Peyer's patch (tissue), 4 donors: ENCODE results near the gene PPM1J. TPM values are rescaled to one million over a fixed set of nuclear protein-coding genes. Genes with fewer than 3 reads are reported as not detected.

Experiments
- DNase-seq, 3 donors: peaks; one replicate each; pipeline ENCODE4 v3.0.0-alpha.2; 2017 to 2019
- H3K27ac ChIP-seq, 4 donors: fragments of 200-600 bp; sonication (generic); one replicate each; pipeline ENCODE4 v1.5.1; 2016 to 2019
- H3K27me3 ChIP-seq, 2 donors: fragments of 200-600 bp; sonication (generic); one replicate each; pipeline ENCODE4 v1.5.1; 2019
- H3K36me3 ChIP-seq, 3 donors: fragments of 200-600 bp; sonication (generic); one replicate each; pipeline ENCODE4 v1.5.1; 2016 to 2019
- H3K4me1 ChIP-seq, 4 donors: fragments of 200-600 bp; sonication (generic); one replicate each; pipeline ENCODE4 v1.5.1; 2016 to 2019
- H3K4me3 ChIP-seq, 4 donors: fragments of 200-600 bp; sonication (generic); 1 replicate in 3 of 4; 2 replicates in 1 of 4; pipeline ENCODE4 v1.5.1; 2016 to 2019; ENCODE audit warnings: mild to moderate bottlenecking in 1 of 4
- H3K9me3 ChIP-seq, 4 donors: fragments of 200-600 bp; sonication (generic); one replicate each; pipeline ENCODE4 v1.5.1; 2016 to 2019; ENCODE audit warnings: mild to moderate bottlenecking in 1 of 4
- POLR2A ChIP-seq, 2 donors: fragments of 450-650 bp; IDR thresholded peaks; one replicate each; pipeline ENCODE4 v1.5.1; 2017; ENCODE audit warnings: antibody characterized with exemption in 2 of 2, mild to moderate bottlenecking in 2 of 2, moderate library complexity in 2 of 2
- total RNA-seq, 4 donors: library from RNA; depleted of rRNA; stranded (reverse); fragments of >200 nt; gene quantifications; one replicate each; pipeline ENCODE4 v1.1.0, GENCODE V29; 2016
- TF ChIP-seq, protein P1 (sequence below), 6 experiments: fragments of 450-650 bp in 4 of 6; fragments of 200-600 bp in 2 of 6; sonication (generic) in 1 of 6; IDR thresholded peaks; one replicate each; pipeline ENCODE4 v1.5.1; 2017 to 2019; ENCODE audit warnings: antibody characterized with exemption in 6 of 6, mild to moderate bottlenecking in 3 of 6, moderate library complexity in 1 of 6

PPM1J gene
- total RNA-seq, 4 donors from 2014 or later: 0.67 TPM; not detected in 3

DNA sequence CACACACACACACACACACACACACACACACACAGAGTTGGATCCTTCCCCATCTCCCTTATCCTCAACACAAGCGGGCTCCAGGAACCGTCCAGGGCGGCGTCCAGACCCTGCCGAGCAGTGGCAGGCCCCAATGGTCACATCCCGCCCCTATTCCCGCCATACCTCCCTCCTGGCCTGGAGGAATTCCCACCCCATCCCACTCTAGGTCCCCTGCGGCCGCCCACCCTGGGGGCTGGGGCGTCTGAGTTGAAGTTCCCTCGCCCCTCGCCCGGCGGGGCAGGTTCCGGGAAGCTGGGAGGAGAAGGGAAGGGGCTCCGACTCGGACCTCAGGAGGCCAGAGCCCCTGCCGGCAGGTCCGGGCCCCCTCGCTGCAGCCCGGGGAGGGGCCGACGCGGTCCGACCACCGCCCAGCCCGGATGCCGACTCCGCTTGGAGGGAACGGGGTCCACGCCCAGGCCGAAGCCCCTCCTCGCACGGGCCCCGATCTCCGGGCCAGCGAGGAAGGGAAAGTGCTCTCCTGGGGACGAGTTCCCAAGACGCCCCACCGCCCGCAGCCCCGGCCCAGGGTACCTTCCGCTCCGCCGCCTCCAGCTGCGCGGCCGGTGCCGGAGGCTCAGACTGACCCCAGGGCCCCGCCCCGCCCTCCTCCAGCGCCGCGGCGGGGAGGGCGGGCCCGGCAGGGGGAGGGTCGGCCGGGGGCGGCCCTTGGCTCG, 8.5 kb downstream of the PPM1J start, which contains the start of gene RHOC:
TSS of gene RHOC (minus strand) at position 623 of the 716 bp plus-strand sequence. CDS start 3,328 bp downstream, outside the sequence.
- peaks cover 1 to 46% (median 7%) of the 10 kb centered on the region in 4 donors for H3K4me1 ChIP-seq
- TF ChIP-seq, protein P1, sequence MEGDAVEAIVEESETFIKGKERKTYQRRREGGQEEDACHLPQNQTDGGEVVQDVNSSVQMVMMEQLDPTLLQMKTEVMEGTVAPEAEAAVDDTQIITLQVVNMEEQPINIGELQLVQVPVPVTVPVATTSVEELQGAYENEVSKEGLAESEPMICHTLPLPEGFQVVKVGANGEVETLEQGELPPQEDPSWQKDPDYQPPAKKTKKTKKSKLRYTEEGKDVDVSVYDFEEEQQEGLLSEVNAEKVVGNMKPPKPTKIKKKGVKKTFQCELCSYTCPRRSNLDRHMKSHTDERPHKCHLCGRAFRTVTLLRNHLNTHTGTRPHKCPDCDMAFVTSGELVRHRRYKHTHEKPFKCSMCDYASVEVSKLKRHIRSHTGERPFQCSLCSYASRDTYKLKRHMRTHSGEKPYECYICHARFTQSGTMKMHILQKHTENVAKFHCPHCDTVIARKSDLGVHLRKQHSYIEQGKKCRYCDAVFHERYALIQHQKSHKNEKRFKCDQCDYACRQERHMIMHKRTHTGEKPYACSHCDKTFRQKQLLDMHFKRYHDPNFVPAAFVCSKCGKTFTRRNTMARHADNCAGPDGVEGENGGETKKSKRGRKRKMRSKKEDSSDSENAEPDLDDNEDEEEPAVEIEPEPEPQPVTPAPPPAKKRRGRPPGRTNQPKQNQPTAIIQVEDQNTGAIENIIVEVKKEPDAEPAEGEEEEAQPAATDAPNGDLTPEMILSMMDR (IDR thresholded peaks at IDR 0.05): no peak
- TF ChIP-seq POLR2A (IDR thresholded peaks at IDR 0.05): peak; percentile 87 to 90
- peaks cover 0 to 23% (median 0%) of the 10 kb centered on the region in 3 donors for H3K36me3 ChIP-seq
- H3K27ac ChIP-seq: peak within 1 kb of the TSS; percentile 84 to 100 (median 92)
- DNase-seq: peak; percentile 60 to 87 (median 87)
- H3K27me3 ChIP-seq: no peaks in the 10 kb centered on the region
- H3K9me3 ChIP-seq: no peaks in the 10 kb centered on the region
- peak within 1 kb of the TSS; percentile 73 to 99 (median 76) for H3K4me3 ChIP-seq

DNA sequence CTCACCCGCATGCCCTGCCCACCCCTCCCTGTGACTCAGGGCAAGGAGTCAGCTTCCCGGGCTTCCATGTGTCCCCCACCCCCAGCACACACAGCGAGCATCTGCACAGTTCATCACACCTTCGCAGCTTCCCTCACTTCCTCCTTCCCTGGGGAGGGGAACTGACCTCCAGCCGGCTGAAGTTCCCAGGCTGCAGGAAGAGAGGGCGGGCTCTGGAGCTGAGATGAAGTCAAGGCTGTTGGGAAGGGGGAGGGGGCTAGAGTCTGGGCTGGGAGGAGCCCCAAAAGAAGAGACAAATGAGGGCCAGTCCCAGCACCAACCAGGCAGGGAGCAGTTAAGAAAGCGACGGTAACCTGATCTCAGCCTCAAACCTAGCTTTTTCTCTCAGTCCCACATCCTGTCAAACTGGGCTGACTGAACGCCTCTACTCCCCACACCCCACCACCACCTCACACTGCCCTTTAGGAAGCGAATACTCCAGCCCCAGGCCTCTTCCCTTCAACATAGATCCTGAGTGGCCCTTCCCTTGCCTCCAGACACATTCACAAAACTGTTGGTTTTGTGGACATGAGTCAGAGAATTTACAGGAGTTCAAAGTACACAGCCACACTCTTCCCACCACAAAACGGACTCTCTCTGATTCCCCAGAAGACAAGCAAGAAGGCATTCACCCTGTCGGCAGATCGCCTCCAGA, 10.1 kb downstream of the PPM1J start:
- Histone ChIP-seq H3K4me1 (peaks cover 12 to 62% (median 20%) of the 10 kb centered on the region in 4 donors), H3K36me3 (peaks cover 0 to 30% (median 0%) of the 10 kb centered on the region in 3 donors), H3K27ac (peak overlapping the region; percentile 84 to 100 (median 92)), H3K27me3 (no peaks in the 10 kb centered on the region), H3K4me3 (peak overlapping the region in 3 of 4 donors; percentile 73 to 99 (median 77)), H3K9me3 (no peaks in the 10 kb centered on the region)
- TF ChIP-seq, protein P1 (IDR thresholded peaks at IDR 0.05): no peak
- TF ChIP-seq POLR2A (IDR thresholded peaks at IDR 0.05): peak; percentile 43 to 74
- peak; percentile 66 to 89 (median 83) for DNase-seq

DNA sequence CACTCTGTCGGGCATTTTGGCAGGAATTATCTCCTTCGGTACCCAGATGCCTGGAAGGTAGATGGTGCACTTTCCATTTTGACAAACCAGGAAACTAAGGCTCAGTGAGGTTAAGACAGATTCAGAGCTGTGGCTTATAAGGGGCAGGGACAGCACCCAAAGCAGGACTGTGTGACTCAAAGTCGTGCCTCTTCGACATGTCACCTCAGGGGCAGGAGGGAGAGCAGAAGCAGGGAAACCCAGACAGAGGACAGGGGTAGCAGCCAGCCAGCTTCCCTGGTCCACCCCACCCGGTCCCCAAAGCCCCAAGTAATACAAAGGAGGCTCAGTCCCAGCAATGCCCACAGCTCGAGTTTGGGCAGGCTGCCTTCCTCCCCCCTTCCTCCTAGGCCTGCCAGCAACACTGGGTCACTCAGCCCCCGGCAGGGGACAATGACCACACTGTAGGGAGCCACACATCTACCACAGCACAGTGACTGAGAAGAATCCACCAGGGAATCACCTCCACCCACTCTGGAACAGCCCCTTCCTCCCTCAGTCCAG, 10.7 kb downstream of the PPM1J start:
- Histone ChIP-seq H3K9me3 (no peaks in the 10 kb centered on the region), H3K27ac (peak overlapping the region; percentile 84 to 100 (median 92)), H3K4me1 (peaks cover 16 to 68% (median 23%) of the 10 kb centered on the region in 4 donors), H3K27me3 (no peaks in the 10 kb centered on the region), H3K36me3 (peaks cover 0 to 30% (median 0%) of the 10 kb centered on the region in 3 donors), H3K4me3 (peak overlapping the region in 2 of 4 donors; percentile 77 to 99)
- no peak for DNase-seq
- no peak for TF ChIP-seq POLR2A (IDR thresholded peaks at IDR 0.05)

DNA sequence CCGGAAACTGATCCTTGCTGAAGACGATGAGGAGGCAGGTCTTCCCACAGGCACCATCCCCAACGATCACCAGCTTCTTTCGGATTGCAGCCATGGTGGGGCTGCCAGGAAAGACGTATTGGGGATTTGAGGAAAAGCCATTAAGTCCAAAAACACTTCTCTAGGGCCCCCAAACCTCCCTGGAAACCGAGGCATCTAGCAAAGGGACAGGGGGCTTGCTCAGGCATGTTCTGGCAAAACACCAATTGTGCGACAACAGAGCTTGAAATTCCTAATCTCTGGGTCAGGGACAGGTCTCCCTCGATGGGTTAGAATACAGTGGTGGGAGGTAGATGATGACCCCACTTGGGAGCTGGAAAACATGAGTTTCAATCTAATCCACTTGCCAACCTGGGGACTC, 11.4 kb downstream of the PPM1J start:
- no peak for DNase-seq
- no peak overlapping the region for H3K4me3 ChIP-seq
- H3K27ac ChIP-seq: peak overlapping the region in 3 of 4 donors; percentile 92 to 100 (median 93)
- peaks cover 0 to 30% (median 0%) of the 10 kb centered on the region in 3 donors for H3K36me3 ChIP-seq
- no peaks in the 10 kb centered on the region for H3K27me3 ChIP-seq
- H3K4me1 ChIP-seq: peaks cover 16 to 76% (median 24%) of the 10 kb centered on the region in 4 donors
- no peaks in the 10 kb centered on the region for H3K9me3 ChIP-seq
- TF ChIP-seq POLR2A (IDR thresholded peaks at IDR 0.05): no peak
- TF ChIP-seq, protein P1 (IDR thresholded peaks at IDR 0.05): no peak

DNA sequence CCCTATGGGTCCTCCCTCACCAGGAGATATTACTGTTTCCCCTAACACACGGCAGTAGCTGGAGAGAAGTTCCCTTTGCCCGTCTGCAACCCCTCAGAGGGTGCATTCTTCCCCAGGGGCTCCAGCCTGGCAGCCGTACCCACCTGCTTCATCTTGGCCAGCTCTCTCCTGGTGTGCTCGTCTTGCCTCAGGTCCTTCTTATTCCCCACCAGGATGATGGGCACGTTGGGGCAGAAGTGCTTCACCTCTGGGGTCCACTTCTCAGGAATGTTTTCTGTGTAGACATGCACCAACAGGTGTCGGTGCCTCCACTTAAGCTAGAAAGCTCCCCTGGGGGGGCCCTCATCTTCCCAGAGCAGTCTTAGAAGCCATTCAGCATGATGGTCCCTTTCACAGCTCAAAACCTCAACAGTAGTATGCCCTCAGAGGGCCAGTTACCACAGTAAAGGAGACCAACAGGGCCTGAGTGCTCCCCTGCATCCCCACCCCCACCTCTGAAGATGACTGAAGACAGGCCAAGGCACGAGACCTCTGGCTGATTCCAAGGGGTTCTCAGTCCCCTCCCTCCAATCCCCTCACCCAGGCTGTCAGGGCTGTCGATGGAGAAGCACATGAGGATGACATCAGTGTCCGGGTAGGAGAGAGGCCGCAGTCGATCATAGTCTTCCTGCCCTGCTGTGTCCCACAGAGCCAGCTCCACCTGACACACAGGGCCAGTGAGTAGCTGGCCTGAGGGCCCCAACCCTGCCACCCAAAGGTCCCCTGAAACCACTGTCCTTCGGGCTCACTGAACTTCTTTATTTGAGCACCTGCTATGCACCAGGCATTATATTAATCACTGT, 12.5 kb downstream of the PPM1J start:
- peak in 1 of 3 donors; percentile 42 for DNase-seq

More for the DNA sequence above, 12.5 kb downstream of the PPM1J start:
- Histone ChIP-seq H3K4me3 (no peak overlapping the region), H3K36me3 (peaks cover 0 to 34% (median 0%) of the 10 kb centered on the region in 3 donors), H3K4me1 (peaks cover 16 to 80% (median 24%) of the 10 kb centered on the region in 4 donors), H3K27me3 (no peaks in the 10 kb centered on the region), H3K27ac (peak overlapping the region in 3 of 4 donors; percentile 11 to 100 (median 93)), H3K9me3 (no peaks in the 10 kb centered on the region)
- TF ChIP-seq POLR2A (IDR thresholded peaks at IDR 0.05): no peak
- TF ChIP-seq, protein P1 (IDR thresholded peaks at IDR 0.05): no peak
